Neural progenitor cell (in vitro differentiated cells): ENCODE measurements around the gene CEP164.

Experiments used
- CTCF ChIP-seq: fragments of 200-600 bp; sonication (generic); IDR thresholded peaks from 2 replicates; pipeline ENCODE4 v1.5.1; 2017; ENCODE audit warnings: antibody characterized with exemption, mild to moderate bottlenecking
- EZH2 ChIP-seq: fragments of 200-600 bp; sonication (generic); IDR thresholded peaks from 2 replicates; pipeline ENCODE4 v1.6.1; 2017; ENCODE audit warnings: antibody characterized with exemption, mild to moderate bottlenecking, moderate library complexity

- no peak for TF ChIP-seq CTCF
- TF ChIP-seq EZH2: no peak
Observed at GRCh38 chr11:117412653-117413275, 85.1 kb downstream of the CEP164 start.
